Vagina (tissue), 2 donors: Measurements from ENCODE around the gene ADPRH. TPM values are rescaled to one million over a fixed set of nuclear protein-coding genes. Genes with fewer than 3 reads are reported as not detected.

Experiments used
- DNase-seq, 2 donors: peaks; one replicate each; pipeline ENCODE4 v3.0.0-alpha.2; 2017; ENCODE audit errors: extremely low spot score in 2 of 2
- H3K27ac ChIP-seq: fragments of 200-600 bp; sonication (generic); one replicate; pipeline ENCODE4 v1.5.1; 2019
- H3K27me3 ChIP-seq: fragments of 200-600 bp; sonication (generic); one replicate; pipeline ENCODE4 v1.5.1; 2019
- H3K36me3 ChIP-seq, 2 donors: fragments of 200-600 bp; sonication (generic); one replicate each; pipeline ENCODE4 v1.5.1; 2017 to 2019
- H3K4me1 ChIP-seq: fragments of 200-600 bp; sonication (generic); one replicate; pipeline ENCODE4 v1.5.1; 2019
- H3K4me3 ChIP-seq, 2 donors: fragments of 200-600 bp; sonication (generic); 1 replicate in 1 of 2; 2 replicates in 1 of 2; pipeline ENCODE4 v1.5.1; 2016 to 2019
- H3K9me3 ChIP-seq: fragments of 200-600 bp; sonication (generic); one replicate; pipeline ENCODE4 v1.5.1; 2019
- CTCF ChIP-seq, 3 experiments: fragments of 450-650 bp in 2 of 3; fragments of 200-600 bp in 1 of 3; sonication (generic) in 1 of 3; IDR thresholded peaks; one replicate each; pipeline ENCODE4 v1.5.1; 2017 to 2019; ENCODE audit warnings: antibody characterized with exemption in 3 of 3, mild to moderate bottlenecking in 2 of 3, moderate library complexity in 2 of 3
- POLR2AphosphoS5 ChIP-seq, 2 donors: sonication (generic); formaldehyde crosslinking; IDR thresholded peaks; one replicate each; pipeline ENCODE4 v1.9.0; 2017; ENCODE audit warnings: antibody characterized with exemption in 2 of 2, mild to moderate bottlenecking in 2 of 2, low read depth in 1 of 2; ENCODE audit not compliant: insufficient read depth in 1 of 2
- intact Hi-C: fragments of 100-400 bp; cut with DNase I; formaldehyde crosslinking; loops from one replicate; pipeline ENCODE4 v1.15.1; 2023
- total RNA-seq: library from RNA; depleted of rRNA; stranded (reverse); fragments of >200 nt; gene quantifications from one replicate; pipeline ENCODE4 v1.2.3, GENCODE V29; 2016

The ADPRH gene
- total RNA-seq, 1 donor from 2014 or later, result 2.9 TPM

DNA sequence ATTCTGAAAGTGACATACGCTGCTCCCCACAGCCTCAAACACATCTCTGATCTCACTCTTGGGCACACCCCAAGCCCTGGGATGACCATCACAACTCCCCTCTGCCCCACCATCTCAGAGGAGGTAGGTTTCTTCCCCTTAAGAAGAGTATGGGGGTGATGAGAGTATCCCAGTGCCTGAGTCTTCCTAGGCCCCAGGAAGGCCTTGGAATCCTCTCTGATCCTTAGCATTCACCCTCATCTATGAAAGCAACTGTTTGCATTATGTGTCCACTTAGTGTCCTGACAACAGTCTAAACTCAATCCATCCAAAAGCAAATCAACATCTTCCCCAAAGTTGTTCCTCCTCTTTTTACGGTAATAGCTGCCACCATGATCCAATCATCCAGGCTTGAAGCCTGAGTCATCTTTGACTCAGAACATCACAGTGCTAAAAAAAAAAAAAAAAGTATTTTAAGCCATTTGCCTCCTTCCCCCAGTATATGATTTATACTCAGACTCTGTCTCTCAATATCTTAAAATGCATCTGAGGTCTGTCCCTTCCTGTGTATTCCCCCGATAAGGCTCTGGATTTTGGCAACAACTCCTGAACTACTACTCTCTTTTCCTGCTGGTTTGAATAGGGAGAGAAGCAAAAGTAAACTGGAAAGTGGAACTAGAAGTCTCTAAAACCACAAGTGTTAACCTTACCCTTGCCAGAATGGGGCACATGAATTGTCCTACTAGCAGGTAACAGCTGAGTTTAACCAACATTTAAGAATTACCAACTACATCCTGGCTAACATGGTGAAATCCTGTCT lies 58.6 kb downstream of the ADPRH start:
- Histone ChIP-seq H3K9me3 (no peaks in the 10 kb centered on the region), H3K4me3 (no peak overlapping the region), H3K4me1 (peaks cover 22% of the 10 kb centered on the region), H3K27ac (peak overlapping the region; percentile 67), H3K27me3 (no peaks in the 10 kb centered on the region), H3K36me3 (no peaks in the 10 kb centered on the region)
- intact Hi-C loops, result no loop called here
- no peak for DNase-seq
- TF ChIP-seq POLR2AphosphoS5 (IDR thresholded peaks at IDR 0.05; ENCODE audit: insufficient read depth in 1 of 2, low read depth in 1 of 2) (peak in 1 of 2 donors; percentile 86), CTCF (IDR thresholded peaks at IDR 0.05) (no peak)

Other genes with a start within 250 kb of the ADPRH start
- 27.0 TPM for gene TMEM39A, start 115.9 kb upstream of the ADPRH start, total RNA-seq
- 12.5 TPM for gene POGLUT1, start 110.5 kb upstream of the ADPRH start, total RNA-seq
- gene TIMMDC1, start 80.9 kb upstream of the ADPRH start, total RNA-seq, result 30.0 TPM
- not detected for gene CD80, start 19.9 kb upstream of the ADPRH start, total RNA-seq
- gene PLA1A, start 18.4 kb downstream of the ADPRH start, total RNA-seq, result 1.7 TPM
- 3.4 TPM for gene POPDC2, start 81.1 kb downstream of the ADPRH start, total RNA-seq
- gene COX17, start 97.9 kb downstream of the ADPRH start, total RNA-seq, result 27.3 TPM
- 4.2 TPM for gene CFAP91, start 123.5 kb downstream of the ADPRH start, total RNA-seq
- gene NR1I2, start 202.6 kb downstream of the ADPRH start, total RNA-seq, result not detected